Neural cell (in vitro differentiated cells): Measurements from ENCODE around the gene PGAP2.

Experiments
- CTCF ChIP-seq: fragments of 450-650 bp; IDR thresholded peaks from 2 replicates; pipeline ENCODE4 v1.5.1; 2014; ENCODE audit warnings: antibody characterized with exemption, mild to moderate bottlenecking, moderate library complexity; ENCODE audit not compliant: poor library complexity, severe bottlenecking
- EP300 ChIP-seq: fragments of 450-650 bp; conservative IDR thresholded peaks from 2 replicates; pipeline ENCODE4 v1.6.1; 2014; ENCODE audit warnings: antibody characterized with exemption, mild to moderate bottlenecking, moderate library complexity; ENCODE audit not compliant: poor library complexity, severe bottlenecking
- POLR2AphosphoS5 ChIP-seq: IDR thresholded peaks from 2 replicates; pipeline ENCODE4 v1.6.1; 2012
- RAD21 ChIP-seq: fragments of 450-650 bp; conservative IDR thresholded peaks from 2 replicates; pipeline ENCODE4 v1.6.1; 2014; ENCODE audit warnings: antibody characterized with exemption, mild to moderate bottlenecking, moderate library complexity
- REST ChIP-seq: IDR thresholded peaks from 2 replicates; pipeline ENCODE4 v1.6.1; 2012; ENCODE audit warnings: borderline replicate concordance
- SMC3 ChIP-seq: fragments of 450-650 bp; conservative IDR thresholded peaks from 2 replicates; pipeline ENCODE4 v1.6.1; 2014; ENCODE audit warnings: antibody characterized with exemption, mild to moderate bottlenecking, moderate library complexity; ENCODE audit not compliant: poor library complexity
- TAF1 ChIP-seq: IDR thresholded peaks from 2 replicates; pipeline ENCODE4 v1.6.1; 2012; ENCODE audit warnings: low read depth

DNA sequence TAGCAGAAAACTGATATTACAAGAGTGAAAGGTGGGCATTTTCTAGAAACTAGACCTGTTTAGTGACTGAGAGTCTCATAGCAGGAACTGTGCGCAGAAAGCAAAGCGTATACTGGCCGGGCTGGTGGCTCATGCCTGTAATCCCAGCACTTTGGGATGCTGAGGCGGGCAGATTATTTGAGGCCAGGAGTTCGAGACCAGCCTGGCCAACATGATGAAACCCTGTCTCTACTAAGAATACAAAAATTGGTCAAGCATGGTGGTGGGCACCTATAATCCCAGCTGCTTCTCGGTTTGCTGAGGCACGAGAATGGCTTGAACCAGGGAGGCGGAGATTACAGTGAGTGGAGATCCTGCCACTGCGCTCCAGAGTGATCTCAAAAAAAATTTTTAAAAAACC is 9.2 kb upstream of the PGAP2 start:
- TF ChIP-seq CTCF (no peak), SMC3 (no peak), REST (no peak), EP300 (no peak), POLR2AphosphoS5 (no peak), RAD21 (no peak), TAF1 (no peak)
